HL-60 (cell line): ENCODE measurements around the gene TPX2.

Experiments
- GABPA ChIP-seq: IDR thresholded peaks from 2 replicates; pipeline ENCODE4 v1.6.1; 2012; ENCODE audit warnings: low read depth
- POLR2AphosphoS5 ChIP-seq: IDR thresholded peaks from 2 replicates; pipeline ENCODE4 v1.6.1; 2012; ENCODE audit warnings: low read depth
- SPI1 ChIP-seq: IDR thresholded peaks from 2 replicates; pipeline ENCODE4 v1.6.1; 2012; ENCODE audit warnings: low read depth, mild to moderate bottlenecking, borderline replicate concordance
- TF ChIP-seq, protein P1 (sequence below): IDR thresholded peaks from one replicate; pipeline ENCODE4 v1.5.1; 2011; ENCODE audit warnings: low read length, control low read depth, inconsistent platforms; ENCODE audit not compliant: insufficient read depth

DNA sequence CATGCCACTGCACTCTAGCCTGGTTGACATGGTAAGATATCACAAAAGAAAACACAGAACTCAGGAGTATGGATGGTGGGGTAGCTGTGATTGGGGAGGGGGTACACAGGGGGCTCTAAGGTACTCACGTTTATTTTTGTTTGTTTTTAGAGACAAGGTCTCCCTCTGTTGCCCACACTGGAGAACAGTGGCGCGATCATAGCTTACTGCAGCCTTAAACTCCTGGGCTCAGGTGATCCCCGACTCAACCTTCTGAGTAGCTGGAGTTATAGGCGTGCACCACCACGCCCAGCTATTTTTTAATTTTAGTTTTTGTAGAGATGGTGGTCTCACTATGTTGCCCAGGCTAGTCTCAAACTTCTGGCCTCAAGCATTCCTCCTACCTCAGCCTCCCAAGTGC lies 45.7 kb upstream of the TPX2 start:
- TF ChIP-seq, protein P1, sequence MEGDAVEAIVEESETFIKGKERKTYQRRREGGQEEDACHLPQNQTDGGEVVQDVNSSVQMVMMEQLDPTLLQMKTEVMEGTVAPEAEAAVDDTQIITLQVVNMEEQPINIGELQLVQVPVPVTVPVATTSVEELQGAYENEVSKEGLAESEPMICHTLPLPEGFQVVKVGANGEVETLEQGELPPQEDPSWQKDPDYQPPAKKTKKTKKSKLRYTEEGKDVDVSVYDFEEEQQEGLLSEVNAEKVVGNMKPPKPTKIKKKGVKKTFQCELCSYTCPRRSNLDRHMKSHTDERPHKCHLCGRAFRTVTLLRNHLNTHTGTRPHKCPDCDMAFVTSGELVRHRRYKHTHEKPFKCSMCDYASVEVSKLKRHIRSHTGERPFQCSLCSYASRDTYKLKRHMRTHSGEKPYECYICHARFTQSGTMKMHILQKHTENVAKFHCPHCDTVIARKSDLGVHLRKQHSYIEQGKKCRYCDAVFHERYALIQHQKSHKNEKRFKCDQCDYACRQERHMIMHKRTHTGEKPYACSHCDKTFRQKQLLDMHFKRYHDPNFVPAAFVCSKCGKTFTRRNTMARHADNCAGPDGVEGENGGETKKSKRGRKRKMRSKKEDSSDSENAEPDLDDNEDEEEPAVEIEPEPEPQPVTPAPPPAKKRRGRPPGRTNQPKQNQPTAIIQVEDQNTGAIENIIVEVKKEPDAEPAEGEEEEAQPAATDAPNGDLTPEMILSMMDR = no peak
- TF ChIP-seq POLR2AphosphoS5 = no peak
- TF ChIP-seq SPI1 = no peak
- TF ChIP-seq GABPA = no peak
